SKM-1 treated with dmso at 0.1 percent for 144 hours (cell line): ENCODE results near the gene C14orf180.

ENCODE experiments used
- DNase-seq: peaks from one replicate; lab custom pipeline; 2025; ENCODE audit not compliant: unreplicated experiment; lab: John Stamatoyannopoulos, UW

Gene C14orf180

GRCh38 chr14:104592292-104592672, 12.7 kb downstream of the C14orf180 start:
- DNase-seq: no peak

- no peak for DNase-seq
Measured at GRCh38 chr14:104592785-104593184, 13.2 kb downstream of the C14orf180 start.

DNA sequence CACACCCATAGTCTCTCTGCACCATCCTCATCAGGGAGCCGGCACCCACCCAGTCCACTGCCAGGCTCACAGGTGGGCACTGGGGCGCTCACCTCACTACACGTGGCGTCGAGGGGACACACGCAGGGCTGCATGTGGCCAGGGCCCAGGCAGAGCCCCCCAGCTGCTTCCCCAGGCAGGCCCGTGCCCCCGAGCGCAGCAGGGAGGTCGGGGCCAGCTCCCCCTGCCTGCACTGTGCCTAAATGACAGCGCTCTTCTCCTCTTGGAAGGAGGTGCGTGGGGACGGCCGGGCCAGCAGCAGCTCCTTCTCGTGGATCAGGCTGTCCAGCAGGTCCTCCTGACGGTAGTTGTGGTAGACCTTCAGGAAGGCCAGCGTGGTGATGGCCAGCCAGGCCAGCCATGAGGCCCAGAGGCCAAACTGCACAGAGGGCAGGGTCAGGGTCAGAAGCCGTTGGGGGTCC, 13.7 kb downstream of the C14orf180 start:
- DNase-seq: no peak

- no peak for DNase-seq
Measured at GRCh38 chr14:104593710-104594136, 14.2 kb downstream of the C14orf180 start.

GRCh38 chr14:104594310-104595046, 14.9 kb downstream of the C14orf180 start:
- no peak for DNase-seq

- no peak for DNase-seq
Measured at GRCh38 chr14:104595116-104595675, 15.6 kb downstream of the C14orf180 start.

DNA sequence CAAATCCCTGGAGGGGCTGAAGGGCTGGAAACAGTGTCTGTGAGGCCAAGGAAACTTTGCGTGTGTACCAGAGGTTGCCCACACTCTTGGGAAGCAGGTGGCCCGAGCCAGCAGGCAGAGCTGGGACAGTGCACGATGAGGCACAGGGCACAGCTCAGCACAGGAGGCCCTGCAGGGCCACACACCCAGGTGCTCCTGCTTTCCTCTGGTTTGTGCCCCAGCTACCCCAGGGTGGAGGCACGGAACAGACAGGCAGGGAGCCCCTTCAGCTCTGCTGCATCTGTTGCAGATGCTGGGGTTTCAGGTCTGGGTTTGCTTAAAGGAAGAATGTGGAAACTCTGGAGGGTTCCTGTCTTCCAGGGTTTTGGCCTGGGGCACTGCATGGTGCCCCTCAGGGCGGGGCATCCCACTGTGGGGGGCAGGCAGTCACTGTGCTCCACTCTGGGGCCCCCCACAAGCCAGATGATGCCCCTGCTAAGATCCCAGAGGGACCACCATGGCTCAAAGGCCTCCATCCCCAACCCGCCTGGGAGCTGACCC, 16.4 kb downstream of the C14orf180 start:
- DNase-seq: no peak

DNA sequence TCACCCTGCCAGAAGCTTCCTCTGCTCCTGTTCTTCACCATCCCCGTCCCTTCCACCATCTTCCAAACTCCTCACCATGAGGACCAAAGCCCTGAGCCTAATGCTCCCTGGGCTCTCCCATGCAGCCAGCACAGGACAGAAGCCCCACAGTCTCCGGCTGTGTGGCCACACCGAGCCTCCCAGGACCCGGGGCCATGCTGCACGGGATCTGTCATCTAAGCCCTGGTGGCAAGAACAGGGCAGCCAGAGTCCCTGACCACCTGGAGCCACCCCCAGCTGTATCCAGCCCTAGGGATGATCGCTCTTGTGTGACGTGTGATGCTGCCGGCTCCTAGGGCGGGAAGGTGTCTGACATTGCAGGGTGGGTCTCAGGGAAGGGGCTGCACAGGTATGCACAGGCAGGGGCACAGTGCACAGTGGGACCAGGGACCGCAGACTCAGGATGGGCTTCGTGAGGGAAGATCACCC, 16.9 kb downstream of the C14orf180 start:
- no peak for DNase-seq

DNA sequence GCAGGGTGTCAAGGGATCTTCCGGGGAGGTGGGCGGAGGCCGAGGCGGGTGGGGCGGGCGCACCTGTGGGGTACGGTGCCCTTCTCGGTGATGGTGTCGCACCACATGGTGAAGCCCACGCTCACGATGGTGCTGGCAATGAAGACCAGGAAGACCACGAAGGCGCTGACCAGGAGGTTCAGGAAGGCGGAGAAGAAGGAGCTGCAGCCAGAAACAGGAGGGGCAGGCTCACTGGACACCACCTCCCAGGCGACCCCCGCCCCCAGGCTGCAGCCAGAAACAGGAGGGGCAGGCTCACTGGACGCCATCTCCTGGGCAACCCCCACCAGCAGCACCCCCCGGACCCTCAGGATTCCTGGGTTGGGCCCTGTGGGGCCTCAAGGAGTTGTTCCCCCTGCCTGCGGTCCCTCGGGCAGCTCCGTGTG, 17.4 kb downstream of the C14orf180 start:
- DNase-seq: no peak

DNA sequence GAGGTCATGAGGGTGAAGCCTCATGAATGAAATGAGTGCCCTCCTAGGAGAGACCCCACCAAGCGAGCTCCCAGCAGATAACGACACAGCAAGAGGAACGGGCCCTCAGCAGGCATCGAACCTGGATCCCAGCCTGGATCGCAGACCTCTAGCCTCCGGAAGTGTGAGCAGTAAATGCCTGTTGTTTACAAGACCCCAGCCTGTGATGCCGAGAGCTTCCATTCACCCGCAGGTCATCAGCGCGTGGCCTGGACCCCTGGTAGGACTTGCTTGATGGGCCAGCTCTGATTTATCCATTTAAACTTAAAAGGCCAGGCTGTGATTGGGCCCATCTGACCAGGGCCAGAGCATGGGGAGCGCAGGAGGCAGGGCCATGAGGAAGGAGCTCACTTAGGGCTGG, 18.0 kb downstream of the C14orf180 start:
- DNase-seq: no peak

- no peak for DNase-seq
Measured at GRCh38 chr14:104598039-104598909, 18.7 kb downstream of the C14orf180 start.

GRCh38 chr14:104598910-104599273, 19.3 kb downstream of the C14orf180 start:
- no peak for DNase-seq

DNA sequence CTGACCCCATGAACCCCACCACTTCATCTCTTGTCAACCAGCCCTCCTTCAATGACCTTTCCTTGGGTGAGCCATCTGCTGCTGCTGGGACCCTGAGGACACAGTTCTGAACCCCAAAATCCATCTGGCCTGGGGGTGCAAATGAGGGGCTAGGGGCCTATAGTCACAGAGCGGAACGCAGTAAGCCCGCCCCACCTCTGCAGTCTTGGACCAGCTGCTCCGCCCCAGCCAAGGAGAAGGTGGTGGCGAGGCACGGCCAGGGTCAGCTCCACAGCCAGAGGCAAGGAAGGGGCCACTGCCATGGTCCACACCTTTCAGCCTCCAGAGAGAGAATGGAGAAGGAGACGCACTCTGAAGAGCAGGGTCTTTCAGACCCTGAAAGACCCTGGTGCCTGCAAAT, 19.9 kb downstream of the C14orf180 start:
- no peak for DNase-seq

DNA sequence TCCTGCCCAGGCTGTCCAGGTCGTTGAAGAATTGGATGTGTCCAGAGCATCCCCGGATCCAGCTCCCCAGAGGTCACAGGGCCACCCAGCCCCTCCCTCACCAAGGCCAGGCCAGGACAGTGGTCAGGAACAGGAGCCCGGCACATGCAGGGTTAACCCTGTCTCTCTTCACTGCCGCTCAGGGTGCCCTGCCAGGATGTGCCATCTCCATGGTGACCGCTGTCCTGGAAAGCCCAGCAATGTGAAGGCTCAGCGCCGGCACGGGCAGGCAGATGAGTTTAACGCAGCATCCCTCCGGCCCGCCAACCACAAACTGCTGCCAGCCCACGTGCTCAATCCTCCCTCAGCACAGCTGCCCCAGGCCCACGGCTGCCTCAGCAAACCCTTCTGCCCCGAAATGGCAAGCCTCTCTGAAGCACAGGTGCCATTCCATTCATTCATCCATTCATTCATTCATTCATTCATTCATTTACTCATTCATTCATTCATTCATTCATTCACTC, 20.6 kb downstream of the C14orf180 start:
- DNase-seq: no peak

- DNase-seq: no peak
Measured at GRCh38 chr14:104600805-104601204, 21.2 kb downstream of the C14orf180 start.

GRCh38 chr14:104601786-104602185, 22.2 kb downstream of the C14orf180 start:
- no peak for DNase-seq

- DNase-seq: no peak
Measured at GRCh38 chr14:104602315-104602932, 22.9 kb downstream of the C14orf180 start.

GRCh38 chr14:104602933-104603325, 23.4 kb downstream of the C14orf180 start:
- DNase-seq: no peak

DNA sequence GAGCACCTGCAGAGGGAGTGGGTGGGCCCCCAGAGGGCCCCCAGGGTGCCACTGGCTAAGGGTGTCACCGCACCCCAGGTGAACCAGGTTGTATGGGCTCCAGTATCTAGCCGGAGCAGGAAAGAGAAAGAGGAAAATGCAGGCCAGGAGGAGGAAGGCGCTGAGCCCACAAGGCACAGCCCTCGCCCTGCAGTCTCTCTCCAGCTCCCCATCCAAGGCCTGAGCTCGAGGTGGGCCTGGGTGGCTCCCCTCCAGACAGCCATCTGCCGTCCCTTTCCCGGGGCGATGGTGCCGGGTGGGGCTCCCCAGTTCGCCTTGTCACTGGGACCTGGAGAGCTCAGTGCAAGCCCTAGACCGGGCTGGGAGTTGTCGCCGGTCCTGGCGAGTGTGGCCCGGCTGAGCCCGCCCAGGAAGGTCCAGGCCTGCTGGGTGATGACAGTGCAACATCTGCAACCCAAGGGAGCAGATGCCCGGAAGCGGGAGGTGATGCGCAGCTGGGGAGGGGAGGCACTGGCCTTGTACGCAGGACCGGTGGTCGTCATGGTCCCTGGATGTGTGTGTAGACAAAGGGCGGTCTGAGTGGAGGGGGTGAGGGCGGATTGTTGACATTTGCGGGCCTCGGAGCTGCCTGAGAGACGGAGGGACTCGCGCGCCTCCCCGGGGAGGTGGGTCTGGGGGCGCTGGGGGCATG, 24.3 kb downstream of the C14orf180 start:
- DNase-seq: no peak
